ENCODE measurements around the gene CPNE5.

DNA sequence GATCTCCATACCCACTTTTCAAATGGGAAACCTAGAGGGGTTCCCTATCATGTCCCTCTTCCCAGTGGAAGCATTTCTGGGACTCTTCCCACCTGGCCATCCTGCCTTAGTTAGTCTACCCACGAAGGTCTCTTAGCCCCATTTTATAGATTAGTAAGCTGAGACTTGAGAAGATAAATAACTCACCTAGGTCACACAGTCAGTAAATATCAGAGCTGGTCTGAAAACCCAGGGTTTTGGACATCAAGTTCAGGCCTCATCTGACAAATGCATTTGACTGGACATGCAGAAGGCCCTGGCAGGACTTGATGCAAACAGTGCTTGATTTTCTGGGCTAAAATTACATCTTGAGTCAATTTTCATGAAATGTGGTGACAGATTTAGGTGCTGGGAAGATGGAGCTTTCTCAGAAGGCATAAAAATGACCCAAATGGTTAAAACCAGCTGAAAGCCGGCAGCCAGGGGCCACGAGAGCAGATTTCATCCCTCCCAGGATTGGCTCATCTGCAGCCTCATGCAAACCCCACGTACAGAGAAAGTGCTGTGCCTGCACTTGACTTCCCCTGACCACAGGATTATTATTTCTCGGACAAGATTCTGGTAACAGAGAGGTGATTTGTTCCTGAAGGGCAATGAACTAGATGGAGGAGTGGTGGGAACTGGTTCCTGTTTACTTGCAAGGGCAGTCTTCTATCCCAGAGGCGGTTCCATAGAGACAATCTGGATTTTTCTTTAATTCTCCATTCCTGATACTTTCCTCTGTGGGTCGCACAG, 23.1 kb downstream of the CPNE5 start:
- TF ChIP-seq, protein P1, sequence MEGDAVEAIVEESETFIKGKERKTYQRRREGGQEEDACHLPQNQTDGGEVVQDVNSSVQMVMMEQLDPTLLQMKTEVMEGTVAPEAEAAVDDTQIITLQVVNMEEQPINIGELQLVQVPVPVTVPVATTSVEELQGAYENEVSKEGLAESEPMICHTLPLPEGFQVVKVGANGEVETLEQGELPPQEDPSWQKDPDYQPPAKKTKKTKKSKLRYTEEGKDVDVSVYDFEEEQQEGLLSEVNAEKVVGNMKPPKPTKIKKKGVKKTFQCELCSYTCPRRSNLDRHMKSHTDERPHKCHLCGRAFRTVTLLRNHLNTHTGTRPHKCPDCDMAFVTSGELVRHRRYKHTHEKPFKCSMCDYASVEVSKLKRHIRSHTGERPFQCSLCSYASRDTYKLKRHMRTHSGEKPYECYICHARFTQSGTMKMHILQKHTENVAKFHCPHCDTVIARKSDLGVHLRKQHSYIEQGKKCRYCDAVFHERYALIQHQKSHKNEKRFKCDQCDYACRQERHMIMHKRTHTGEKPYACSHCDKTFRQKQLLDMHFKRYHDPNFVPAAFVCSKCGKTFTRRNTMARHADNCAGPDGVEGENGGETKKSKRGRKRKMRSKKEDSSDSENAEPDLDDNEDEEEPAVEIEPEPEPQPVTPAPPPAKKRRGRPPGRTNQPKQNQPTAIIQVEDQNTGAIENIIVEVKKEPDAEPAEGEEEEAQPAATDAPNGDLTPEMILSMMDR (IDR thresholded peaks at IDR 0.05): no peak
- no peak for TF ChIP-seq SIN3A (IDR thresholded peaks at IDR 0.05; ENCODE audit: borderline replicate concordance, insufficient read depth, low read depth, low read length)
- no peak for TF ChIP-seq TCF7L2 (IDR thresholded peaks at IDR 0.05; ENCODE audit: low read depth, low read length)
- no peak for TF ChIP-seq POLR2AphosphoS5 (IDR thresholded peaks at IDR 0.05; ENCODE audit: low read depth, low read length)

All from Panc1 (cell line).